ENCODE measurements around the gene BPTF. TPM values are rescaled to one million over a fixed set of nuclear protein-coding genes. Genes with fewer than 3 reads are reported as not detected.

BPTF gene
- total and polyA plus RNA-seq, 2 of the 13 experiments (the other 11 are each of a cell fraction or from before 2014, with no cell fraction given): 43.5 to 66.1 TPM

GRCh38 chr17:68019675-68020408, 194.5 kb downstream of the BPTF start (continued):
- TF ChIP-seq HMGXB4 (CRISPR knock-in tag; IDR thresholded peaks at IDR 0.05; ENCODE audit: borderline replicate concordance in 1 of 2, low read depth in 1 of 2): peak; percentile 100
- no peak for TF ChIP-seq SMARCC2 (IDR thresholded peaks at IDR 0.05)
- peak; percentile 99 for TF ChIP-seq RBM22 (optimal IDR thresholded peaks at IDR 0.05; ENCODE audit: low read length)
- TF ChIP-seq ZNF841 (CRISPR knock-in tag; IDR thresholded peaks at IDR 0.05; ENCODE audit: borderline replicate concordance): peak; percentile 93
- TF ChIP-seq DMTF1 (CRISPR knock-in tag; IDR thresholded peaks at IDR 0.05): no peak
- TF ChIP-seq ZNF160 (CRISPR knock-in tag; IDR thresholded peaks at IDR 0.05): peak; percentile 75
- TF ChIP-seq PBX2 (CRISPR knock-in tag; IDR thresholded peaks at IDR 0.05): 0 out of 2 replicates have a peak, but pooled peaks have one; percentile 17
- TF ChIP-seq ZNF333 (CRISPR knock-in tag; IDR thresholded peaks at IDR 0.05; ENCODE audit: borderline replicate concordance): no peak; the same call in 1 of the 2 replicates
- no peak for TF ChIP-seq TRIM24 (CRISPR knock-in tag; IDR thresholded peaks at IDR 0.05)
- no peak; the same call in 1 of the 2 replicates for TF ChIP-seq RNF219 (CRISPR knock-in tag; IDR thresholded peaks at IDR 0.05)
- TF ChIP-seq HOXA9 (CRISPR knock-in tag; IDR thresholded peaks at IDR 0.05; ENCODE audit: borderline replicate concordance): peak; percentile 96
- TF ChIP-seq ZFYVE20 (CRISPR knock-in tag; IDR thresholded peaks at IDR 0.05; ENCODE audit: borderline replicate concordance, low read depth): no peak; the same call in 1 of the 2 replicates
- TF ChIP-seq MEIS2 (CRISPR knock-in tag; IDR thresholded peaks at IDR 0.05): peak; percentile 93
- TF ChIP-seq ZNF746 (CRISPR knock-in tag; IDR thresholded peaks at IDR 0.05): peak; percentile 32
- TF ChIP-seq HMG20B (CRISPR knock-in tag; conservative IDR thresholded peaks at IDR 0.05): peak; percentile 77; the same call in 1 of the 2 replicates
- peak; percentile 69; the same call in 1 of the 2 replicates for TF ChIP-seq ARID2 (CRISPR knock-in tag; IDR thresholded peaks at IDR 0.05; ENCODE audit: borderline replicate concordance)
- TF ChIP-seq BATF2 (CRISPR knock-in tag; IDR thresholded peaks at IDR 0.05): peak; percentile 86; the same call in 1 of the 2 replicates
- TF ChIP-seq TEF (CRISPR knock-in tag; IDR thresholded peaks at IDR 0.05): no peak

Measured in HepG2 (cell line).